T-helper 17 cell (primary cell): ENCODE results near the gene RND2. TPM values are rescaled to one million over a fixed set of nuclear protein-coding genes. Genes with fewer than 3 reads are reported as not detected.

Source experiments
- ATAC-seq: fragments of 150-1000 bp; cut with Tn5 transposase; 2 replicates; pipeline ENCODE4 v1.10.0; 2021; ENCODE audit warnings: mild to moderate bottlenecking, moderate library complexity
- DNase-seq, 3 donors: peaks; one replicate each; pipeline versions ENCODE4 v3.0.0 to v3.0.0-alpha.2; 2020 to 2021
- H3K9me3 ChIP-seq: one replicate; pipeline ENCODE4 v1.7.0; 2013; ENCODE audit warnings: low read length, mild to moderate bottlenecking; ENCODE audit not compliant: control insufficient read depth, poor library complexity, severe bottlenecking
- H3K27ac Mint-ChIP-seq: one replicate; pipeline ENCODE4 v1.8.0; 2022; ENCODE audit warnings: mild to moderate bottlenecking, moderate library complexity, mixed read lengths
- H3K27me3 Mint-ChIP-seq: one replicate; pipeline ENCODE4 v1.8.0; 2022; ENCODE audit warnings: mixed read lengths
- H3K36me3 Mint-ChIP-seq: one replicate; pipeline ENCODE4 v1.8.0; 2022; ENCODE audit warnings: low read depth, mixed read lengths
- H3K4me1 Mint-ChIP-seq: one replicate; pipeline ENCODE4 v1.8.0; 2022; ENCODE audit warnings: mild to moderate bottlenecking, mixed read lengths
- H3K4me3 Mint-ChIP-seq: one replicate; pipeline ENCODE4 v1.8.0; 2022; ENCODE audit warnings: mild to moderate bottlenecking, moderate library complexity, mixed read lengths
- total RNA-seq, 4 donors: library from RNA in 2 of 4; stranded (reverse) in 2 of 4; gene quantifications; one replicate each; pipeline ENCODE4 v1.2.3 and lab custom pipeline; 2022 to 2026

Gene RND2
- total RNA-seq, 2 donors from 2014 or later = 0.12 to 1.1 TPM

DNA sequence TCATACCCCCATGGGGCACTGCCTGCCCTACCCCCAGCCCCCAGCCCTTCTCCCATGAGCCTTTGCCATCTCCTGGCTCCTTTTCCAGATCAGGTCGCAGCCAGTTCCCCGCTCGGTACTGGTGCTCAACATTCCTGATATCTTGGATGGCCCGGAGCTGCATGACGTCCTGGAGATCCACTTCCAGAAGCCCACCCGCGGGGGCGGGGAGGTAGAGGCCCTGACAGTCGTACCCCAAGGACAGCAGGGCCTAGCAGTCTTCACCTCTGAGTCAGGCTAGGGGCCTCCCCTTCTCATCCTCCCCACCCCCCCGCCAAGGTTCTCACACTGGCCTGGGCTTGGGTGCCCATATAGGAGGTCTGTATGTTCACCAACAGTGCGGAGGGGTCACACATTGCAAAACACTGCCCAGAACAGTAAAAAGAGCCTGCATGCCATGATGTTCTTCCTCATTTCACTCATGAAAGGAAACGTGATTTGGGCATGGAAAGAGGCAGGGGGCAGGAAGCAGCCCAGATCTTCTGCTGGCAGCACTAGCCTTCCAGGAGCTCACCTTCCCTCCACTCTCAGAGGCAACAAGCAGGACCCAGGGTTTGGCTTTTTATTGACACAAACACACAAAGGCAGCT, 10.9 kb upstream of the RND2 start:
- Mint-ChIP-seq H3K27me3 (no peaks in the 10 kb centered on the region), H3K36me3 (peaks cover 2% of the 10 kb centered on the region), H3K4me1 (peaks cover 21% of the 10 kb centered on the region), H3K4me3 (no peak overlapping the region), H3K27ac (peak overlapping the region; percentile 84)
- no peak for ATAC-seq
- H3K9me3 ChIP-seq = no peaks in the 10 kb centered on the region
- no peak for DNase-seq

DNA sequence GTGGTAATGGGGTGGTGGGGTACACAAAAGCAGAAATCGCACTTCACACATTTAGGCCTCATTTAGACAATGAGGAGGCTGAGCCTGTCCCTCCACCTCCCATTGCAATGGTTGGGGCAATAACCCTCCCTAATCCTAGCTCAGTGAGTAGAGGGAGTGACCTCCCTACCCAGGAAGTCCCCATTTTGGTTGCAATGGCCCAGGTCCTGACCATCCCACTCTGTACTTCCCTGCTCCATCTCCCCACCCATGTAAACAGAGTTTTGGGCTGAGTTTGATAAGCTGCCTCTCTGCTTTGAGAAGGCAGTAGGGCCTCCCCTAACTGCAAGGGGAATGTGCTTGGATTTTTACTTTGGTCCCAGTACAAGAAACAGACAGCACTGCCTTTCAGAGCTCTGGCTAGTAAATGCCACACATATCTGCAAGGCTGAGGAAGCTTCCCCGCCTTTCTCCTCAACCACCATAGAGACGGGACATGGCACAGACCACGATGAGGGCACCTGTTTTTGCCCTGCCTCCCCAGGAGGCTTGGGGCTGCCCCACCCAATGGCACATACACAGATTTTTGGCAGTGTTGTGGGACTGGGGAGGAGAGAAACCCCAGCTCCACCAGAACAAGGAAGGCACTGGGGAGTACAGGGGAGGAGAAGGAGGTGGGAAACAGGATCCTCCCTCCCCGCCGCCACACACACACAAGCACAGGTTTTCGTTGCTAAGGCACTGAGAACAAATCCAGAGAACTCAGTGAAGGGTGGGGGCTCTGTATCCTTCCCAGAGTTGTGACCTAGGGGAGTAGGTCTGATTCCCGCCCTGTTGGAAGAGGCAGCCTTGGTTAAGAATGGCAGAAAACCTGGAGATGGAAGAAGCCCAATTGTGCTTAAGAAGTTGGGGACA, 10.1 kb upstream of the RND2 start:
- Mint-ChIP-seq H3K36me3 (peaks cover 2% of the 10 kb centered on the region), H3K4me3 (no peak overlapping the region), H3K27me3 (no peaks in the 10 kb centered on the region), H3K4me1 (peaks cover 27% of the 10 kb centered on the region), H3K27ac (peak overlapping the region; percentile 84)
- DNase-seq (no peak), ATAC-seq (no peak)
- H3K9me3 ChIP-seq = no peaks in the 10 kb centered on the region

GRCh38 chr17:43015579-43015978, 9.5 kb upstream of the RND2 start:
- Mint-ChIP-seq H3K27ac (peak overlapping the region; percentile 84), H3K4me1 (peaks cover 27% of the 10 kb centered on the region), H3K27me3 (no peaks in the 10 kb centered on the region), H3K4me3 (no peak overlapping the region), H3K36me3 (peaks cover 2% of the 10 kb centered on the region)
- DNase-seq (no peak), ATAC-seq (no peak)
- H3K9me3 ChIP-seq = no peaks in the 10 kb centered on the region

- no peaks in the 10 kb centered on the region for H3K9me3 ChIP-seq
- peaks cover 30% of the 10 kb centered on the region for H3K4me1 Mint-ChIP-seq
- no peak for ATAC-seq
- no peaks in the 10 kb centered on the region for H3K27me3 Mint-ChIP-seq
- no peak for DNase-seq
- peaks cover 2% of the 10 kb centered on the region for H3K36me3 Mint-ChIP-seq
- peak overlapping the region; percentile 29 for H3K27ac Mint-ChIP-seq
- H3K4me3 Mint-ChIP-seq = peak overlapping the region; percentile 21
Observed at GRCh38 chr17:43016216-43016615, 8.8 kb upstream of the RND2 start.

DNA sequence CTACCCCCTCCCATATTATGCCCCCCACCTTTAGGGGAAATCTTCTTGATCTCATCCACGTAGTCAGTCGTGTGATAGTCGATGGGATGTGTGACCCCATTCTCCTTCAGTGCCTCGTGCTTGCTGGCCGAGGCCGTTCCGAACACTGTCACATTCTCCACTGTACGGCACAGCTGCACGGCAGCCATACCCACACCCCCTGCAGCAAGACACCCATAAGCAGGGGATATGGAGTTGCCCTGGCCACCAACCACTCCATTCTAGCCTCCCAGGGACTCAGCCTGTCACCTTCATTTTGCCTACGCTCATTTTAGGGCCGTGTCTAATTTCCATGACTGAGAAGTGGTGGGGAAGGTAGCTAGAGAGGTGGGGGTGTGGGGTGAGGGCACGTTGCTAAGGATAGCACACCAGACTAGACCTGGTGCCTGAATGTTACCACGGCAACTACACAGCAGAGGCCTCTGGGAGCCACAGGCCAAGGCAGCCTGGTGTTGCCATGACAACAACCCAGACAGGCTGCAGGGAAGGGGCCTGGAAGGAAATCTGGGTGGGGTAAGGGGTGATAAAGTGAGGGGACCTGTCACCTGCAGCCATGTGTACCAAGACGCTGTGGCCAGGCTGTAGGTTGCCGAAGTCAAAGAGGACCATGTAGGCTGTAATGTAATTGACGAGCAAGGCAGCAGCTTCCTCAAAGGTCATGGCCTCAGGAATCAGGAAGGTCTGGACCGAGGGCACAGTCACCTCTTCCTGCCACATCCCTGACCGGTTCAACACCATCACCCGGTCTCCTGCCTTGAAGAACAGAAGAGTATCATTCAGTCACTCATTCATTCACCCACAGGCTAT, 6.8 kb upstream of the RND2 start:
- DNase-seq (peak in 2 of 3 donors; percentile 36 to 43), ATAC-seq (peak; percentile 76)
- Mint-ChIP-seq H3K4me1 (peaks cover 32% of the 10 kb centered on the region), H3K27ac (peak overlapping the region; percentile 94), H3K36me3 (peaks cover 2% of the 10 kb centered on the region), H3K4me3 (peak overlapping the region; percentile 53), H3K27me3 (no peaks in the 10 kb centered on the region)
- no peaks in the 10 kb centered on the region for H3K9me3 ChIP-seq

- ATAC-seq = peak; percentile 36
- H3K9me3 ChIP-seq = no peaks in the 10 kb centered on the region
- DNase-seq = no peak
- Mint-ChIP-seq H3K27ac (peak overlapping the region; percentile 94), H3K4me3 (peak overlapping the region; percentile 53), H3K4me1 (peaks cover 32% of the 10 kb centered on the region), H3K27me3 (no peaks in the 10 kb centered on the region), H3K36me3 (peaks cover 2% of the 10 kb centered on the region)
Observed at GRCh38 chr17:43018932-43019331, 6.1 kb upstream of the RND2 start.

GRCh38 chr17:43019418-43019817, 5.6 kb upstream of the RND2 start:
- Mint-ChIP-seq H3K4me3 (peak overlapping the region; percentile 56), H3K27ac (peak overlapping the region; percentile 89)
- no peak for ATAC-seq

DNA sequence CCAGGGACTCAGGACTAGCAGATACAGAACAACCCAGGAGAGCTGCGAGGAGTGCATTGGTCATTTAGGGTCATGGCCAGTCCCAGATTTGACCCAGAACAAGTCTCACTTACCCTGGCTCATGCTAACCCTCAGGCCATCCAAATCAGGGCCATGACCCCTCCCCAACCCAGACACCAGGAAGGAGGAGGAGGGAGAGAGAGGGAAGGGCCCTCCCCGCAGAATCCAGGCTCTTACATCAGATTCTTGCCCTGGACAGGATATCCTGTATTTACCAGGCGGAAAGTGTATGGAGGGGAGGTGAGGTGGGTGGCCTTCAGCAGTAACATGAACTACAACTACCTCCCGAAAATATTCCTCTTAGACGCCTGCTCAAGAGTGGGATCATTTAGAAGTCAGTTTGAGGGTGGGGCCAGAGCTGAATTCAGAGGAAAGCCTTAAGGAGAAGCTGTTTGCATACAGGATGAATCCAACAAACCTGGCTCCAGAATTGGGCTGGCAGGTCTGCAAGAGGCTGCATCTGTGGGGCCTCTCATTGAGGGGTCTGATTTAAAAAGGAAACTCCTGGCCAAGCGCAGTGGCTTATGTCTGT, 4.9 kb upstream of the RND2 start:
- Mint-ChIP-seq H3K4me1 (peaks cover 40% of the 10 kb centered on the region), H3K4me3 (peak overlapping the region; percentile 94), H3K27ac (peak overlapping the region; percentile 89), H3K36me3 (no peaks in the 10 kb centered on the region), H3K27me3 (no peaks in the 10 kb centered on the region)
- H3K9me3 ChIP-seq = no peaks in the 10 kb centered on the region
- DNase-seq = no peak
- ATAC-seq = no peak

More at GRCh38 chr17:43019418-43019817, 5.6 kb upstream of the RND2 start:
- no peaks in the 10 kb centered on the region for H3K27me3 Mint-ChIP-seq
- H3K9me3 ChIP-seq = no peaks in the 10 kb centered on the region
- H3K36me3 Mint-ChIP-seq = peaks cover 2% of the 10 kb centered on the region
- DNase-seq = no peak
- H3K4me1 Mint-ChIP-seq = peaks cover 35% of the 10 kb centered on the region

DNA sequence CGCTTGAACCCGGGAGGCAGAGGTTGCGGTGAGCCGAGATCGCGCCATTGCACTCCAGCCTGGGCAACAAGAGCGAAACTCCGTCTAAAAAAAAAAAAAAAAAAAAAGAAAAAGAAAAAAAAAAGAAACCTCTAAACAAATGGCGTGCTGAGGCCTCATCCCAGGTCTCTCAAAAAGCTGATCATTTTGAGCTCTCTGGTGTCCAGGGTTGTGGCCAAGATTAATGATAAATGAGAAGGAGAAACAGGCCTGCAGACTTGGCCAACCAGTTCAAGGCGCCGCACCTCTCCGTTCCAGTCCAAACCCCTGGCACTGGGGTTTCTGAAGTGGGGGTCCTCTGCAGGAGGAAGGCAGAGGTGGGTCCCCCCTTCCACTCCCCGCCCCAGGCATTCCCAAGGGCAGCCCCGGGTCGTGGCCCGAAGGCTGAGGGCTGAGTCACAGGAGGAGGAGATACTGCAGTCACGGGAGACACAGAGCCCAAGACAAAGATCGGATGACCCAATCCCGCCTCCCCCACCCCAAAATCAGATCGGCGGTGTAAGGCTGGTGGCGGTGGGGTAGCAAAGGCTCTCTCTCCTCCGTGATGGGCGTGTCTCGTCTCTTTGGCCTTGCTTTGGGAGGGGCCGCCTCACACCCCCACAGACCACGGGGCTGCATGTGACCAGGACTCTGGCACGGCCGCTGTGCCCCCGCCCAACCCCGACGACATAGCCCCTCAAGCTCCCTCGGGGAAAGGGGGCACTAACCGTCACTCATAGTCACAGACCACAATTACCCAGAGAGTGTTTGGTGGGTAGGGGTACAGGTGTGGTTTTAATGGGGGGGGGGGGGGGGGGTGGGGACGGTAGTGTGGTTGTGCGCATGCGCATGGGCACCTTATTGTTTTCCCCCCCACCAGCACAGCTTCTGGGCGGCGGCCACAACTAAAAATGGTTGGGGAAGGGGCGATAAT, 4.0 kb upstream of the RND2 start:
- DNase-seq = peak in 2 of 3 donors; percentile 20 to 30
- Mint-ChIP-seq H3K4me3 (peak overlapping the region; percentile 94), H3K27me3 (no peaks in the 10 kb centered on the region), H3K4me1 (peaks cover 42% of the 10 kb centered on the region), H3K27ac (peak overlapping the region; percentile 89), H3K36me3 (no peaks in the 10 kb centered on the region)
- no peak for ATAC-seq
- H3K9me3 ChIP-seq = no peaks in the 10 kb centered on the region

DNA sequence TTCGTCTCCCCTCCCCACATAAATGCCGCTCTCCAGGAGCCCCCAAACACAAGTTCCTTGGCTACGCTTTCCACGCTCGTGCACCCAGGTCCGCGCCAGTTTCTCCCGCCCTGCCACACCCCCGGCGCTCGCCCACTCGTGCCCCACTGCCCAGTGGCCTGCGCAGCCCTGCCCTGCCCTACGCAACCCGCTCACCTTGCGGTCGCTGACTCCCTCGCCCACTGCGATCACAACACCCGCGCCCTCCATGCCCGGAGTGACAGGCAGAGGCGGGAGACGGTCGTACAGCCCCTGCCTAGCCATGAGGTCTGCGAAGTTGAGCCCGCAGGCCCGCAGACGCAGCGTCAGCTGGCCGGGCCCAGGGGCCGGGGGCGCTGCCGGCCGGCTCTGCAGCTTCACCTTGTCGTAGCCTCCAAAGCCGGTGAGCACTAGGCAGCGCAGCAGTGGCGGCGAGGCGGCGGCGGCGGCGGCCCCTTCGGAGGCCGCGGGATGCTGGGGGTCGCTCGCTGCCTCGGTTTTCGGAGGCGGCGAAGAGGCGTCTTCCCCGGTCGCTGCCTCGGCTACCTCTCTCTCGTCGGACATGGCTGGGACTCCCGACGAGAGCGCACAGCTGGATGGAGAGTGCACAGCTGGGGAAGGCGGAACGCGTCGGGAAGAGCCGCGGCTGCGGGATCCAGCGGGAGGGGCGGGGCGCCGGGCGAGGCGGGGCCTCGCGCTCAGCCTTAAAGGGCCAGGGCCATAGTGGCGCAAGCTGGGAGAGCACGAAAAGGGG, 3.1 kb upstream of the RND2 start, which contains the start of gene VAT1:
TSS of gene VAT1 (minus strand) at position 645 of the 772 bp plus-strand sequence. CDS start at position 582, 63 bp downstream.
- peak; percentile 53 for ATAC-seq
- Mint-ChIP-seq H3K27ac (peak within 1 kb of the TSS; percentile 89), H3K4me3 (peak within 1 kb of the TSS; percentile 94), H3K4me1 (peaks cover 43% of the 10 kb centered on the region), H3K27me3 (no peaks in the 10 kb centered on the region), H3K36me3 (no peaks in the 10 kb centered on the region)
- no peaks in the 10 kb centered on the region for H3K9me3 ChIP-seq
- DNase-seq = peak; percentile 41 to 69 (median 65)

GRCh38 chr17:43025290-43025657, 243 bp downstream of the RND2 start:
- ATAC-seq (no peak), DNase-seq (no peak)
- Mint-ChIP-seq H3K4me1 (peaks cover 21% of the 10 kb centered on the region), H3K36me3 (no peaks in the 10 kb centered on the region), H3K4me3 (peak overlapping the region; percentile 92), H3K27me3 (no peaks in the 10 kb centered on the region), H3K27ac (peak overlapping the region; percentile 95)
- no peaks in the 10 kb centered on the region for H3K9me3 ChIP-seq
